NAMALWA (cell line): ENCODE measurements around the gene CCDC7.
"Not testable (repeated sequence)": the region's sequence is repeated elsewhere in the genome, so short reads cannot be mapped to it uniquely, and the experiment has no call there.

Source experiments
- DNase-seq: peaks from one replicate; pipeline ENCODE4 v3.0.0-alpha.2; 2015; ENCODE audit warnings: low spot score

The CCDC7 gene

GRCh38 chr10:32445740-32446535 is at the start of gene CCDC7:
CCDC7 (plus strand) TSS chr10:32446140; CDS start chr10:32451643, 5,503 bp downstream.
- DNase-seq: peak; percentile 88

DNA sequence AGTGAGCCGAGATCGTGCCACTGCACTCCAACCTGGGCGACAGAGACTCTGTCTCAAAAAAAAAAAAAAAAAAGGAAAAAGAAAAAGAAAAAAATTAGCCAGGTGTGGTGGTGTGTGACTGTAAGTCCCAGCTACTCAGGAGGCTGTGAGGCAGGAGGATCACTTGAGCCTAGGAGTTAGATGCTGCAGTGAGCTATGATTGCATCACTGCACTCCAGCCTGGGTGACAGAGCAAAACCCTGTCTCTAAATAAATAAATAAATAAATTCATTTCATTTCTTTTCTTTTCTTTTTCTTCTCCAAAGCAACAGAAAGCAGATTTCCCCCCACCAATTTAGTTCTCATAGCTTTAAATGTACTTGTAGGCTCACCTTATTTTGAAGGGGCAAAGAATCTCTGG is 48.8 kb upstream of the CCDC7 start:
- DNase-seq: not testable (repeated sequence)

DNA sequence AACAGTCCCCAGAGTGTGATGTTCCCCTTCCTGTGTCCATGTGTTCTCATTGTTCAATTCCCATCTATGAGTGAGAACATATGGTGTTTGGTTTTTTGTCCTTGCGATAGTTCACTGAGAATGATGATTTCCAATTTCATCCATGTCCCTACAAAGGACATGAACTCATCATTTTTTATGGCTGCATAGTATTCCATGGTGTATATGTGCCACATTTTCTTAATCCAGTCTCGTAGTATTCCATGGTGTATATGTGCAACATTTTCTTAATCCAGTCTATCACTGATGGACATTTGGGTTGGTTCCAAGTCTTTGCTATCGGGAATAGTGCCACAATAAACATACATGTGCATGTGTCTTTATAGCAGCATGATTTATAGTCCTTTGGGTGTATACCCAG is 46.2 kb upstream of the CCDC7 start:
- DNase-seq: not testable (repeated sequence)

GRCh38 chr10:32400961-32401360 is 45.0 kb upstream of the CCDC7 start:
- DNase-seq: no peak

DNA sequence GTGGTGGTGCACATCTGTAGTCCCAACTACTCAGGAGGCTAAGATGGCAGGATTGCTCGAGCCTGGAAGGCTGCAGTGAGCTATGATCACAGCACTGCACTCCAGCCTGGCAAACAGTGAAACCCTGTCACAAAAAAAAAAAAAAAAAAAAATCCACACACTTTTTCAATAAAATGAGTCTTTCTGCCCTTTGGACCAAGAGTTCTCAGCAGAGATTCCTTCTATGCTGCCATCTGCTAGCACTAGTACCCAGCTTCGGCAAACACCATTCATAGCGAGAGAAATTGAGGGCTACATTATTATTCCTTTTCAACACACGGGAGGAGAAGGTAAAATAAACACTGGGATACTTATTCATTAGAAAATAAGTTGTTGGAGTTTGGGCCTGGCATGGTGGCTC is 43.4 kb upstream of the CCDC7 start:
- no peak for DNase-seq

DNA sequence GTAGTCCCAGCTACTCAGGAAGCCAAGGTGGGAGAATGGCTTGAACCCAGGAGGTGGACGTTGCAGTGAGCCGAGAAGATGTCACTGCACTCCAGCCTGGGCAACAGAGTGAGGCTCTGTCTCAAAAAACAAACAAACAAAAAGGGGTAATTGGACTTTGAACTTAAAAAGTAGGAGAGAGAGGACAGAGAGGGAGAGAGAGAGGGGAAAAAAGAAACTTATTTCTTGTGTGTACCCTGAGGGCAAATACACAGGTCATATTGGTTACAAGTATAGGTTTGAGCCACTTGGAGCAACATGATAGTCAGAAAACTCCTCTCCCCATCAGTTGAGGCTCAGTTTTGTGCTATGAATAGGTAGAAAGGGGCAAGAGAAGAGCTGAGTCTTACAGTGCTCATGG is 42.8 kb upstream of the CCDC7 start:
- no peak for DNase-seq

DNA sequence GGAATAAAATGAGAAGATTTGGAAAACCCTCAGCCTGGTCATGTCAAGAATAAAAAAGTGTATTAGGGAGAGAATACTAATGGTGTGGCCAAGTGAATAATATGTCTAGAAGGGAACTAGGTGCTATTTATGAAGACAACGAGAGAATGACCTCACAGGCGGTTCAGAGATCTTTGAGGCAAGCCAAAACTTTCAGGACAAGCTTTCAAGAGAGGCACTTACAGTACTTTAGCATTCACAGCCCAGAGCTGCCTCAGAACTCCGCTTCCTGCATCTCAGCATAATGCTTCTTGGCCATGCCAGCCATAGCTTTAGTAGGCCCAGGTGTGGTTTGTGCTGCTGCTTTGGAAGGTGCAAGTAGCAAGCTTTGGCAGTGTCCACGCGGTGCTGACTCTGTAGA is 37.2 kb upstream of the CCDC7 start:
- DNase-seq: no peak

DNA sequence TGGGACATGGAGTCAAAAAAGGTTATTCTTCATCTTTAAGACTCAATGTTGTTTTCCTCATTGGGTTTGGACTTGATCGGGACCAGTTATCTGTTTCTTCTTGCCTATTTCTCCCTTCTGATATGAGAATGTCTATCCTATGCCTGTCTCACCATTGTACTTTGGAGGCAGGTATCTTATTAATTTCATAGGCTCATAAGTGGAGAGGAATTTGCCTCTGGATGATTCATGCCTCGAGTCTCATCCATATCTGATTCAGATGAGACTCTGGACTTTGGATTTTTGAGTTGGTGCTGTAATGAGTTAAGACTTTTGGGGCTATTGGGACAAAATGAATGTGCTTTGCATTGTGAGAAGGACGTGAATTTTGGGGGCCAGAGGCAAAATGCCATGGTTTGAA is 36.2 kb upstream of the CCDC7 start:
- no peak for DNase-seq

- DNase-seq: no peak
Measured at GRCh38 chr10:32410569-32410968, 35.4 kb upstream of the CCDC7 start.

GRCh38 chr10:32411797-32412498 is 34.0 kb upstream of the CCDC7 start:
- DNase-seq: no peak

DNA sequence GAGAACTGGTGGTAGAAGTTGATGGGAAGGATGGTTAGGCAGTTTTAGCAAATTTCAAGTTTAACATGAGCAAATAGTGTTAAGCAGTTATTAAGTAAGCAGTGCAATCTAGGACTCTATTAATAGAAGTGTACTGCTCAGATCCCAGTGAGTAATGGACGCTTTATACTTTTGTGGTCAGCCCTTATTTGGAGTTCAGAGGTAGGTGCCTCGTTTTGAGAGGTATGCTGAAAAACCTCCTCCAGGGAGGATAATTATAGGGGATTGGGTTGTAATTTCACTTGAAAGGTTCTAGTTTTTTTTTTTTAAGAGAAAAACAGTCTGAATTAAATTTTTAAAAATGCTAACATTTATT is 33.5 kb upstream of the CCDC7 start:
- DNase-seq: no peak

- no peak for DNase-seq
Measured at GRCh38 chr10:32413513-32413912, 32.4 kb upstream of the CCDC7 start.

GRCh38 chr10:32415361-32415760 is 30.6 kb upstream of the CCDC7 start:
- no peak for DNase-seq

GRCh38 chr10:32417911-32418547 is 27.9 kb upstream of the CCDC7 start:
- no peak for DNase-seq

- DNase-seq: no peak
Measured at GRCh38 chr10:32418572-32418971, 27.4 kb upstream of the CCDC7 start.

- DNase-seq: no peak
Measured at GRCh38 chr10:32419615-32420014, 26.3 kb upstream of the CCDC7 start.

DNA sequence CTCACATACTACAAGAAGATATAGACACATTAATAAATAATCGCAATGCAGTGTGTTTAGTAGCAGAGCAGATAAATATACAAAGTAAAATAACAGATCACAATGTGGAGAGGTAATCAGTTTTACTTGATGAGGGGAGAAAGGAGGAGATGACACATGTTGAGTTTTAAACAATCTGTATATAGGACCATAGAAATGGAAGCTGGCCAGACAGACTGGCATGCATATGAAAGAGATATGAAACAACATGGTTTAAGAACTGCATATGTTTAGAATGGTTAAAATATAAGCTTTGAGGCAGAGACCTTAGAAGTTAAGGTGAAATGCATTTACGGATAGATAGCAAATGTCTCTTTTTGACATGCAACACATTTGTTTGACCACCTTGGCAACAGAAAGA is 19.8 kb upstream of the CCDC7 start:
- no peak for DNase-seq

GRCh38 chr10:32433542-32433941 is 12.4 kb upstream of the CCDC7 start:
- DNase-seq: no peak

GRCh38 chr10:32436215-32436614 is 9.7 kb upstream of the CCDC7 start:
- no peak for DNase-seq

DNA sequence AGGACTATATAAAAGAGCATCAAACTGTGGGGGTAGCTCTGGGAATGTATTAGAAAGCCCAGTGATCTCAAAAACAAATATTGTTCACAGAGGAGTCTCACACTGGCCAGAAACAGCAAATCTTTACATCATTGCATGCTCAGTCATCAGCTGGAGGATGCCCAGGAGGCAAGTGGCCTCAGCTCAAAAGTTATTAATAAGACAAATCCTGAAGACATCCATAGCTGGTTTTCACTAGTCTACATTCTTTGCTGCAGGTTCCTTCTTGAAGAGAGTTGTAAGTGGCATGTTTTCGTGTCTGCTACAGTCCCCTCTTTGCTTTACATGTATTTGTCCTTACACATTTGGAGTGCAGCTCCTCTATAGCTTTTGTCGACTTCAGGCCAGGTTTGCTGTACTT is 8.6 kb upstream of the CCDC7 start:
- no peak for DNase-seq

DNA sequence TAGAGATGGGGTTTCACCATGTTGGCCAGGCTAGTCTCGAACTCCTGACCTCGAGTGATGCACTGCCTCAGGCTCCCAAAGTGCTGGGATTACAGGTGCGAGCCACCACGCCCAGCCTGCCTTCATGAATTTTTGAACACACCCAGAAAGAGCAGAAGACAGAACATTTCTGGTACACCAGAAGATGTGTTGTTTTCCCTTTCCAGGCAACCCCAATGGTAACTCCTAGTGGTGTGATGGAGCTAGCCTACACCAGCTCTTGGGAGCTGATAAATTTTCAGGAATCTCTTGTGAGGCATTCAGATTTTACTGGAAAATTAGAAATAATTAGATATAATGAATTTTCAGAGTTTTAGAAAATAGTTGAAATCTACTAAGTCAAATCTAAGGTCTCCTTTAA is 904 bp upstream of the CCDC7 start:
- no peak for DNase-seq

DNA sequence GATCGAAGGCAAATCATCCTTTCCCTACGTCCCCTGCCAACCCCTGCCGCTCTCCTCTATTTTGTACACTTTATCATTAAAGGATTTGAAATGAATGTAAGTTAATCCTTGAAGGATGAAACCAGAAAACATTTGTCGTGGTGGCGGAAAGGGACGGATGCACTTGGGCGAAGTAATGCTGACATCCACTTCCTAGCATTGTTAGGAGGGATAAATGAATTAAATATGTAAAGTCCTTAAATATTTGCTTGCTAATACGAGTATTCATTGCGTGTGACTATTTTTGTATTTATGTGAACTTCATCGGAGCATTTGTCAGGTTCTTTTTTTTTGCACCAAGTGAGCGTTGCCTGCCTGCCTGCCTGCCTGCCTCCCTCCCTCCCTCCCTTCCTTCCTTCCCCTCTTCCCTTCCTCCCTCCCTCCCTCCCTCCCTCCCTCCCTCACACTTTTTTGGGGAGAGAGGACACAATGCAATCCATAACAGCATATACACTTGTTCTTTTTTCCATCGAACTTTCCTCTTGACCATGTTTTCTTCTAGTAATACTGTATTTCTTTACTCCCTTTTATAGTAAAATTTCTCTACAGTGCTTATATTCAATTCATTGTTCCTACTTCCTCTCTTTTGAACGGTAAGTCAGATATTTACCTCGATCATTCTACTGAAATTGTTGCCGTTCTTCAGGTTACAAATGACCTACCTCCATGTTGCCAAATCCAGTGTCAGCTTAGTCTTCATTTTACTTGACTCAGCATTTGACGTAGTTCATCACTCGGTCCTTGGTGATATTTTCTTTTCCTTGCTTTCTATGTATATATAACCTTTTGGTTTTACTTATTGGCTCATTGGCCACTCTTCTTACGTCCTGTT is 831 bp downstream of the CCDC7 start:
- DNase-seq: peak; percentile 41
